Mammary microvascular endothelial cell (primary cell): Measurements from ENCODE around the gene MRGPRX4. TPM values are rescaled to one million over a fixed set of nuclear protein-coding genes. Genes with fewer than 3 reads are reported as not detected.

Experiments used
- total RNA-seq: library from RNA; depleted of rRNA; stranded (reverse); fragments of >200 nt; gene quantifications from 2 replicates; pipeline ENCODE4 v1.2.3, GENCODE V29; 2015

MRGPRX4 gene
- total RNA-seq: not detected in 2 replicates

DNA sequence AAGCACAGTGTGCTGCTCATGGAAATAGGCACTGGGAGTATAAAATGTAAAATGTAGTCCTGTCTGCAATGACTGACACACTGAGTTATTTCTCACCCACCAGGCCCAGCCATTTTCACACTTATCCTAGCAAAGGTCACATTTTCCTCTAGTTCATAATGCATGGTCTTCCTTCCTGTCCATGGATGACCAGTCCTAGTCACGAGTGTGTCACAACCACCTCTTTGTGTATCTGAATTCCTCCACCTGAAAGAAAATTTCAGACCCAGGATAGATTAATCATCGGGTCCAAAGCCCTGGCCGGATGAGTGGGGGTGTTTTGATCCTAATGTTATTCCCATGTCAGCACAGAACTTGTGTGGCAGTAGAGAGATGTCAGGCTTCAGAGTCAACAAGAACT, at the start of gene MRGPRX4:
MRGPRX4 (plus strand) TSS at position 172 of the 400 bp plus-strand sequence. CDS start 420 bp downstream, outside the sequence.

GRCh38 chr11:18132341-18132740, 40.3 kb upstream of the MRGPRX4 start, which contains the start of gene MRGPRX3:
MRGPRX3 (plus strand) TSS chr11:18132571; CDS start chr11:18137203, 4,632 bp downstream.

Other genes with a start within 250 kb of the MRGPRX4 start
- 10.3 and 11.6 TPM in 2 replicates for gene SERGEF, start 159.8 kb upstream of the MRGPRX4 start, total RNA-seq
- gene TPH1, start 126.6 kb upstream of the MRGPRX4 start, total RNA-seq: not detected in 2 replicates
- gene SAAL1, start 66.8 kb upstream of the MRGPRX4 start, total RNA-seq: 18.8 and 20.4 TPM in 2 replicates
- gene MRGPRX3, start 40.3 kb upstream of the MRGPRX4 start, total RNA-seq: not detected in 2 replicates
- gene SAA4, start 64.0 kb downstream of the MRGPRX4 start, total RNA-seq: not detected in 2 replicates
- not detected in 2 replicates for gene SAA2, start 75.8 kb downstream of the MRGPRX4 start, total RNA-seq
- not detected in 2 replicates for gene SAA1, start 93.4 kb downstream of the MRGPRX4 start, total RNA-seq
- gene HPS5, start 149.3 kb downstream of the MRGPRX4 start, total RNA-seq: 9.7 and 17.3 TPM in 2 replicates
- 48.1 and 62.7 TPM in 2 replicates for gene GTF2H1, start 149.7 kb downstream of the MRGPRX4 start, total RNA-seq
- 656 and 674 TPM in 2 replicates for gene LDHA, start 221.7 kb downstream of the MRGPRX4 start, total RNA-seq
- gene LDHC, start 239.5 kb downstream of the MRGPRX4 start, total RNA-seq: 0.25 TPM in 1 of 2 replicates, not detected in the other